H1 (cell line): ENCODE results near the gene GPR157. TPM values are rescaled to one million over a fixed set of nuclear protein-coding genes. Genes with fewer than 3 reads are reported as not detected.

Source experiments
- ASH2L ChIP-seq: fragments of 200-600, 300-600 bp; sonication (generic); IDR thresholded peaks from one replicate; pipeline ENCODE4 v1.7.1; 2017; ENCODE audit warnings: low read length
- BACH1 ChIP-seq: IDR thresholded peaks from 2 replicates; pipeline ENCODE4 v1.6.1; 2012; ENCODE audit warnings: low read length, improper control_type of control experiment
- BCL11A ChIP-seq, 2 experiments: IDR thresholded peaks; one replicate each; pipeline ENCODE4 v1.6.1; 2011; ENCODE audit warnings: low read depth in 2 of 2, low read length in 2 of 2, mild to moderate bottlenecking in 2 of 2
- CHD7 ChIP-seq: fragments of 300-600 bp; sonication (generic); IDR thresholded peaks from 2 replicates; pipeline ENCODE4 v1.7.1; 2012; ENCODE audit warnings: low read length, moderate library complexity, mild to moderate bottlenecking, inconsistent platforms; ENCODE audit not compliant: insufficient replicate concordance
- JUN ChIP-seq: IDR thresholded peaks from 2 replicates; pipeline ENCODE4 v1.6.1; 2011; ENCODE audit warnings: low read depth, mild to moderate bottlenecking, improper control_type of control experiment, low read length
- JUND ChIP-seq: IDR thresholded peaks from 2 replicates; pipeline ENCODE4 v1.6.1; 2011; ENCODE audit warnings: mild to moderate bottlenecking, improper control_type of control experiment, low read length
- NRF1 ChIP-seq: IDR thresholded peaks from 2 replicates; pipeline ENCODE4 v1.6.1; 2011; ENCODE audit warnings: mild to moderate bottlenecking, low read depth, low read length, improper control_type of control experiment
- RAD21 ChIP-seq, 2 experiments: IDR thresholded peaks in 1 of 2; conservative IDR thresholded peaks in 1 of 2; 2 replicates each; pipeline ENCODE4 v1.6.1; 2011; ENCODE audit warnings: low read depth in 2 of 2, low read length in 2 of 2, improper control_type of control experiment in 1 of 2, inconsistent platforms in 1 of 2, mild to moderate bottlenecking in 1 of 2, moderate library complexity in 1 of 2
- SP4 ChIP-seq: IDR thresholded peaks from 2 replicates; pipeline ENCODE4 v1.6.1; 2012; ENCODE audit warnings: low read length, inconsistent platforms
- TBP ChIP-seq: IDR thresholded peaks from 2 replicates; pipeline ENCODE4 v1.6.1; 2011; ENCODE audit warnings: low read depth, low read length, improper control_type of control experiment
- polyA plus RNA-seq, 7 experiments: library from polyadenylated mRNA; depleted of rRNA in 3 of 7; stranded (reverse) in 5 of 7; unstranded in 2 of 7; fragments of >200 nt in 5 of 7; fragments of 200-250 nt in 2 of 7; gene quantifications; 1 replicate in 5 of 7; 2 replicates in 1 of 7; 4 replicates in 1 of 7; pipeline versions ENCODE4 v1.2.1 to v1.2.3, GENCODE V29; 2011 to 2013; ENCODE audit warnings: missing spikeins in 2 of 7, mixed read lengths in 2 of 7
- total RNA-seq: library from RNA; stranded (reverse); fragmentation: NEBNext Ultra II Directional; extraction: Animal tissue kit (Norgen Biotek cat#: 25700); gene quantifications from 2 replicates; pipeline ENCODE4 v1.2.1, GENCODE V29; 2021

The GPR157 gene
- total and polyA plus RNA-seq, 2 of the 8 experiments (the other 6 are each of a cell fraction or from before 2014, with no cell fraction given) = 1.0 to 11.0 TPM

GRCh38 chr1:9133870-9134585 lies 5.1 kb upstream of the GPR157 start (continued):
- TF ChIP-seq BACH1 = no peak
- TF ChIP-seq JUN = no peak
- TF ChIP-seq JUND = no peak
- TF ChIP-seq SP4 = no peak
- TF ChIP-seq RAD21 (IDR thresholded peaks at IDR 0.05 in 1 of 2, conservative IDR thresholded peaks at IDR 0.05 in 1 of 2; ENCODE audit: low read depth in 2 of 2, low read length in 2 of 2) = no peak
- no peak for TF ChIP-seq CHD7
- no peak for TF ChIP-seq ASH2L
- TF ChIP-seq NRF1 = no peak
- TF ChIP-seq TBP = no peak
- no peak for TF ChIP-seq BCL11A (IDR thresholded peaks at IDR 0.05; ENCODE audit: low read depth in 2 of 2, low read length in 2 of 2)
- TF ChIP-seq, all 59 proteins: peak for 0
